ENCODE measurements around the gene WBP2. TPM values are rescaled to one million over a fixed set of nuclear protein-coding genes. Genes with fewer than 3 reads are reported as not detected.

Gene WBP2
- total and polyA plus RNA-seq, 2 of the 13 experiments (the other 11 are each of a cell fraction or from before 2014, with no cell fraction given): 29.2 to 29.5 TPM

GRCh38 chr17:75855310-75856061 is at the start of gene WBP2 (continued):
- TF ChIP-seq STAT6 (CRISPR knock-in tag; IDR thresholded peaks at IDR 0.05; ENCODE audit: borderline replicate concordance): peak; percentile 93; the same call in 1 of the 2 replicates
- peak; percentile 91; the same call in 1 of the 2 replicates for TF ChIP-seq KDM4B (CRISPR knock-in tag; IDR thresholded peaks at IDR 0.05)
- peak; percentile 97; the same call in 1 of the 2 replicates for TF ChIP-seq ZNF333 (CRISPR knock-in tag; IDR thresholded peaks at IDR 0.05; ENCODE audit: borderline replicate concordance)
- no peak for TF ChIP-seq LCORL (IDR thresholded peaks at IDR 0.05)
- TF ChIP-seq LCORL (CRISPR knock-in tag; IDR thresholded peaks at IDR 0.05): peak; percentile 96
- TF ChIP-seq ZBTB37 (CRISPR knock-in tag; IDR thresholded peaks at IDR 0.05): 0 out of 2 replicates have a peak, but pooled peaks have one; percentile 57
- TF ChIP-seq ZNF232 (CRISPR knock-in tag; IDR thresholded peaks at IDR 0.05; ENCODE audit: borderline replicate concordance): peak; percentile 84; the same call in 1 of the 2 replicates
- peak; percentile 89 for TF ChIP-seq UBTF (CRISPR knock-in tag; IDR thresholded peaks at IDR 0.05)
- peak; percentile 94 for TF ChIP-seq CEBPB (IDR thresholded peaks at IDR 0.05; ENCODE audit: borderline replicate concordance, low read depth, low read length)
- TF ChIP-seq BCL6 (CRISPR knock-in tag; IDR thresholded peaks at IDR 0.05): peak; percentile 53
- no peak for TF ChIP-seq MBNL3 (CRISPR knock-in tag; conservative IDR thresholded peaks at IDR 0.05)
- peak; percentile 90 for TF ChIP-seq ETV5 (CRISPR knock-in tag; IDR thresholded peaks at IDR 0.05; ENCODE audit: borderline replicate concordance)
- TF ChIP-seq TOPORS (CRISPR knock-in tag; IDR thresholded peaks at IDR 0.05): 0 out of 2 replicates have a peak, but pooled peaks have one; percentile 77
- TF ChIP-seq ZKSCAN1 (IDR thresholded peaks at IDR 0.05; ENCODE audit: low read length): no peak
- TF ChIP-seq ZBTB43 (CRISPR knock-in tag; conservative IDR thresholded peaks at IDR 0.05): 0 out of 2 replicates have a peak, but pooled peaks have one; percentile 56
- TF ChIP-seq ZNF749 (CRISPR knock-in tag; IDR thresholded peaks at IDR 0.05; ENCODE audit: borderline replicate concordance): peak; percentile 97
- TF ChIP-seq ZNF503 (CRISPR knock-in tag; IDR thresholded peaks at IDR 0.05): peak; percentile 69; the same call in 1 of the 2 replicates

Measured in HepG2 (cell line).